Adrenal gland (tissue), 12 donors: ENCODE results near the gene CNTN4. TPM values are rescaled to one million over a fixed set of nuclear protein-coding genes. Genes with fewer than 3 reads are reported as not detected.

Source experiments
- DNase-seq, 7 donors: peaks; one replicate each; pipeline ENCODE4 v3.0.0-alpha.2; 2019 to 2020
- H3K27ac ChIP-seq, 5 donors: fragments of 200-600 bp; sonication (generic) in 4 of 5; 1 replicate in 3 of 5; 2 replicates in 2 of 5; pipeline versions ENCODE4 v1.5.1 to v1.8.0; 2016 to 2020; ENCODE audit warnings: mild to moderate bottlenecking in 1 of 5
- H3K27me3 ChIP-seq: fragments of 200-600 bp; 2 replicates; pipeline ENCODE4 v1.8.0; 2021
- H3K36me3 ChIP-seq, 2 donors: fragments of 200-600 bp; replicated peaks in 1 of 2; 1 replicate in 1 of 2; 2 replicates in 1 of 2; pipeline versions ENCODE4 v1.5.1 to v1.8.0; 2018 to 2022
- H3K4me1 ChIP-seq, 2 donors: fragments of 200-600 bp; replicated peaks in 1 of 2; 1 replicate in 1 of 2; 2 replicates in 1 of 2; pipeline versions ENCODE4 v1.5.1 to v1.8.0; 2018 to 2021
- H3K4me3 ChIP-seq, 4 donors: fragments of 200-600 bp; sonication (generic) in 3 of 4; one replicate each; pipeline ENCODE4 v1.5.1; 2016 to 2018
- H3K9me3 ChIP-seq, 3 donors: fragments of 200-600 bp; sonication (generic) in 1 of 3; replicated peaks in 1 of 3; 1 replicate in 2 of 3; 2 replicates in 1 of 3; pipeline versions ENCODE4 v1.5.1 to v1.8.0; 2016 to 2021
- CTCF ChIP-seq, 6 experiments: fragments of 450-650 bp in 4 of 6; fragments of 200-600 bp in 2 of 6; sonication (generic) in 1 of 6; IDR thresholded peaks; 1 replicate in 5 of 6; 2 replicates in 1 of 6; pipeline versions ENCODE4 v1.5.1 to v1.8.0; 2016 to 2021; ENCODE audit warnings: antibody characterized with exemption in 6 of 6, mild to moderate bottlenecking in 2 of 6, moderate library complexity in 1 of 6
- POLR2A ChIP-seq, 2 donors: fragments of 450-650 bp; IDR thresholded peaks; one replicate each; pipeline ENCODE4 v1.6.1; 2017; ENCODE audit warnings: antibody characterized with exemption in 2 of 2, mild to moderate bottlenecking in 2 of 2, moderate library complexity in 1 of 2
- WGBS, 4 donors: extraction: QIAGEN DNeasy Blood & Tissue Kit in 2 of 4; methylation state at CpG; one replicate each; pipeline versions ENCODE4 v1.1.5 to v1.1.7; 2013 to 2017; 5-methylcytosine and 5-hydroxymethylcytosine counted together
- intact Hi-C, 2 donors: fragments of 100-400 bp; cut with DNase I; formaldehyde crosslinking; loops; one replicate each; pipeline versions ENCODE4 v1.14.1 to v1.15.0; 2022 to 2023
- polyA plus RNA-seq, 3 donors: library from polyadenylated mRNA; stranded (reverse); fragments of 200-250 nt in 2 of 3; fragments of 350-450 nt in 1 of 3; fragmentation: Illumina TruSeq in 1 of 3; extraction: RNeasy Lipid Tissue Mini Kit (QIAGEN cat#74804) in 1 of 3; gene quantifications; one replicate each; pipeline ENCODE4 v1.2.3, GENCODE V29; 2013 to 2014
- total RNA-seq, 9 donors: library from RNA; depleted of rRNA in 4 of 9; stranded (reverse); fragments of >200 nt in 4 of 9; fragments of 120-200 nt in 1 of 9; fragmentation: NEBNext Ultra II Directional in 1 of 9; extraction: Animal tissue kit (Norgen Biotek cat#: 25700) in 1 of 9; gene quantifications; one replicate each; pipeline versions ENCODE4 v1.1.0 to v1.2.4, GENCODE V29; 2013 to 2023
- donor health status: healthy with polysubstance abuse.
- donor health status: Bipolar disorder and iron deficiency.
- donor health status: DM: yes; HTN: yes; CAD: no.
- donor health status: DM: no; HTN: no; CAD: no.
- donor health status: DM: no; HTN: no; CAD: no.
- donor health status: DM: yes; HTN: yes; CAD: no.

Gene CNTN4
- total and polyA plus RNA-seq, 12 donors, result 0.17 to 9.2 (median 1.6) TPM

DNA sequence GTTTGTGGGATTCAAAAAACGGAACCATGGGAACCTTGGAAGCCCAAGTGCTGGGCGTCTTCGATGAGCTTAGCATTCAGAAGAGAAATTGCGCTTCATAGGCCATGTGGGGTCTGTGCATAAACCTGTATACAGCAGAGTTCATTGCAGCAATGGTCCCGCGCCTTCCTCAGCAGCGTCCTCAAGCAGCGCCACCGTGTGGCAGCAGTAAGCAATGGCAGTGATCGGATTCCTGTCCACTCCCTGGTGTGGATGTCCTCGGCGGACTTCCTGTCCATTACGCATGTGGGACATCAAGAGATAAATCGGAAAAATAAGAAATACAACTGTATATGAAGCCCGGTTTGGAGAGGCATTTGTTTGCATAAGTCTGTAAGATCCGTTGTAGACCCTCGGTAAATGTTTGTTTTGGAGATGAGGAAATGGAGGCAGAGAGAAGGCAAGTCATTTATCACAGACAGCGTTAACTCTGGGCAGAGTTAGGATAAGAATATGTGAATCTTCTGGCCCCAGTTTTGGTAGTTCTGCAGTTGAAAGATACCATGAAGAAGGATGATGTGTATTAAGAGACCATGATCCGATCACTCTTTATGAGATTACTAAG lies 57.7 kb downstream of the CNTN4 start:
- Histone ChIP-seq H3K27me3 (no peaks in the 10 kb centered on the region), H3K36me3 (no peaks in the 10 kb centered on the region), H3K4me3 (no peak overlapping the region), H3K4me1 (no peaks in the 10 kb centered on the region), H3K9me3 (no peaks in the 10 kb centered on the region), H3K27ac (no peak overlapping the region)
- intact Hi-C loops, result no loop called here
- DNase-seq, result peak in 3 of 7 donors; percentile 8 to 27 (median 21)
- TF ChIP-seq POLR2A (IDR thresholded peaks at IDR 0.05) (no peak), CTCF (IDR thresholded peaks at IDR 0.05) (peak in 5 of 6 experiments; percentile 13 to 46 (median 36))
- WGBS, 4 donors, result 44 to 50% (median 48%) methylated on average over 19 of the region's 19 CpGs

- no peak for DNase-seq
- no peaks in the 10 kb centered on the region for H3K4me1 ChIP-seq
- WGBS, 4 donors, result 67 to 78% (median 74%) methylated on average over 3 of the region's 3 CpGs
- no peak overlapping the region for H3K27ac ChIP-seq
- intact Hi-C loops, result no loop called here
- no peaks in the 10 kb centered on the region for H3K27me3 ChIP-seq
- no peaks in the 10 kb centered on the region for H3K9me3 ChIP-seq
- no peak for TF ChIP-seq POLR2A (IDR thresholded peaks at IDR 0.05)
- TF ChIP-seq CTCF (IDR thresholded peaks at IDR 0.05), result no peak
- no peak overlapping the region for H3K4me3 ChIP-seq
- H3K36me3 ChIP-seq, result no peaks in the 10 kb centered on the region
Measured at GRCh38 chr3:2158828-2159227, 60.2 kb downstream of the CNTN4 start.

DNA sequence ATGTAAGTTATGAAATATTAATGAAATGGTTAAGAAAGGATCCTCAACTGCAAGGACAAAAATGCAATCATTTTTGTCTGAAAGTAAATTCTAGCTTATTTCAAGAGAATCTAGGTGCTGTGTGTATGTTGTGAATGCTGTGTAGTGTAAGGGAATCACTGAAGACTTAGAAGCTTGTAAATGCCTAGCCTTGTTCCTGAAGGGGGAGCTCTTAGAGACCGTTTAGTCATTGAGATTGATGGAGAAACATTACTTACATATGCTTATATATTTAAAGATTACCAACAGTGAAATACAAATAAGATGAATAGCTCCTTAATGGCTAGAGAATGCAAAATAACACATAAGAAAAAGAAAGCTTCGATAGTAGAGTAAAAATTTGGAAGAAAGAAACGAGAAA lies 67.9 kb downstream of the CNTN4 start:
- Histone ChIP-seq H3K36me3 (no peaks in the 10 kb centered on the region), H3K4me3 (no peak overlapping the region), H3K9me3 (no peaks in the 10 kb centered on the region), H3K4me1 (no peaks in the 10 kb centered on the region), H3K27me3 (no peaks in the 10 kb centered on the region), H3K27ac (no peak overlapping the region)
- no peak for TF ChIP-seq CTCF (IDR thresholded peaks at IDR 0.05)
- no peak for TF ChIP-seq POLR2A (IDR thresholded peaks at IDR 0.05)
- intact Hi-C loops, result no loop called here
- WGBS, 4 donors, result 44 to 55% (median 47%) methylated on average over 3 of the region's 3 CpGs
- DNase-seq, result no peak

GRCh38 chr3:2172561-2173171 lies 74.0 kb downstream of the CNTN4 start:
- no peaks in the 10 kb centered on the region for H3K36me3 ChIP-seq

More at GRCh38 chr3:2172561-2173171, 74.0 kb downstream of the CNTN4 start:
- TF ChIP-seq CTCF (IDR thresholded peaks at IDR 0.05) (no peak), POLR2A (IDR thresholded peaks at IDR 0.05) (no peak)
- Histone ChIP-seq H3K4me1 (no peaks in the 10 kb centered on the region), H3K4me3 (no peak overlapping the region), H3K9me3 (no peaks in the 10 kb centered on the region), H3K27me3 (no peaks in the 10 kb centered on the region), H3K27ac (no peak overlapping the region)
- no peak for DNase-seq
- intact Hi-C loops, result no loop called here
- WGBS, 4 donors, result 68 to 77% (median 71%) methylated on average over 4 of the region's 4 CpGs
